Activated effector memory CD4-positive, alpha-beta T cell treated with anti-CD3 and anti-CD28 coated beads, Interleukin-2, amount 50 U/mL, for 16 hours (primary cell): ENCODE measurements around the gene SRGAP3.
"Not testable (repeated sequence)": the region's sequence is repeated elsewhere in the genome, so short reads cannot be mapped to it uniquely, and the experiment has no call there.

Experiments
- DNase-seq: peaks from one replicate; pipeline ENCODE4 v3.0.0-alpha.2; 2020

The SRGAP3 gene

DNA sequence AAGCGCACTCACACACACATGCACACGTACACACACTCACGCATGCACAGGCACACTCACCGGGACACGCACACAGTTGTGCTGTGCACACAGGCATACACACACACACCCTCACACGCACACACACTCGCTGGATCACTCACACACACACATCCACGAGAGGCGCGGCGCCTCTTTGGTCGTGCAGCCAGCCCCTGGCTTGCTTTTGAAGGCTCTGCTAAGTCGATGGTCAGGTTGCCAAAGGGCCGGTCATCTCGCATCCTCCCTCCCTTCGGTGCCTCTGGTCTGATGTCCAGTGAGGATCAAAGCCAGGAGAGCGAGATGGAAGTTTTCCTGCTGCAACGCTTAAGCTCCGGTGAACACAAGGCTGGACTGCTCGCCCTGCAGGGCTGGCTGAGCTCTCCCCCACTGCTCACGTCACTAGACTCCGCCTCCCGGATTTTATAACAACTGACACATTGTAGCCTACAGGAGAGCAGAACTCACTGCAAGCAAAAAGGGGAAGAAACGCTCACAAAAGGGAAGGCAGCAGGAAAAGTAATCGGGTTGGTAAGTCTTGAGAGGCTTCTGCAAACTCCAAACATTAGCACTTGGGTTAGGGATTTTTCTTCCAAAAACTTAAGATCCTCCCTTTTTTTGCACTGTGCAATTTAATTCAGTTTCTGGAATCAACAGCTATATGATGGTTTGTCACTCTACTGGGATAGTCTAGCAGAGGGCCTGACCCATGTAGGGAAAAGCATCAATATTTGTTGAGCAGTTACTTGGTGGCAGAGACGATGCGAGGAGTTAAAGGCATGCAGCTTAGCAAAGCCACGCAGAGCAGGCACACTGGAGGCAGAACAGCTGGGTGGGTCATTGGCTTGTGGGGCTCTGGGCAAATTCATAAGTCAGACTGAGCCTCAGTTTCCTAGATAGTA is at the start of gene SRGAP3:
TSS of gene SRGAP3 (minus strand) at position 374 of the 920 bp plus-strand sequence. CDS start 695 bp downstream, outside the sequence.
- peak; percentile 86 for DNase-seq

DNA sequence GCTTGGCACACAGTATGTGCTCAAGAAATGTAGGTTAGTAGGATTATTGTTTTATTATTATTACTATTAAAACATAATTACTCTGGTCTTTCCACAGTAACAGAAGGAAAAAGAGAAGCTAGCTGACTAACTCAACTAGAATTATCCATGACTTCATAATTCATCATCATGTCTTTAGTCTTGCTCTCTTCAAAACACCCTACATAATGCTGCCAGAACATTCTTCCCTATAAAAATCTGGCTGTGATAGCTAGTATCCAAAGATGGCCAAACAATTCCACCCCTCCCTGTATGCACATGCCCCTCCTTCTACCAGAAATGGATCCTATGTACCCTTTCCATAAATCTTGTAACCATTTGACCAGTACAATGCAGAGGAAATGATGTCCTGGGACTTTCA is 48.8 kb upstream of the SRGAP3 start:
- DNase-seq: no peak

DNA sequence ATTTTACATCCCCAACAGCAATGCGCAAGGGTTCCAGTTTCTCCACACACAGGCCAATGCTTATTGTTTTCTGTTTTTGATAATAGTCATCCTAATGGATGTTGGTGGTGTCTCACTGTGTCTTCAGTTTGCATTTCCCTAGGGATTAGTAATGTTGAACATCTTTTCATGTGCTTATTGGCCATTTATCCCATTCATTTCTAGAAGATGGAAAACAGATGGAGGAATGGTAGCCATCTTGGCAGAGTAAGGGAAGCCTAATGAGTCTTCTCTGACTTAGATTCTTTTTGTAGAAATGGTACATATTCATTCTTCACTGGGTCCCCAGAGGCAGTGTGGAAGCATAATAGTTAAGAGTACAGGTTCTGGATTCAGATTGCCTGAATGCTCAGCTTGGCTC is 46.8 kb upstream of the SRGAP3 start:
- DNase-seq: no peak

DNA sequence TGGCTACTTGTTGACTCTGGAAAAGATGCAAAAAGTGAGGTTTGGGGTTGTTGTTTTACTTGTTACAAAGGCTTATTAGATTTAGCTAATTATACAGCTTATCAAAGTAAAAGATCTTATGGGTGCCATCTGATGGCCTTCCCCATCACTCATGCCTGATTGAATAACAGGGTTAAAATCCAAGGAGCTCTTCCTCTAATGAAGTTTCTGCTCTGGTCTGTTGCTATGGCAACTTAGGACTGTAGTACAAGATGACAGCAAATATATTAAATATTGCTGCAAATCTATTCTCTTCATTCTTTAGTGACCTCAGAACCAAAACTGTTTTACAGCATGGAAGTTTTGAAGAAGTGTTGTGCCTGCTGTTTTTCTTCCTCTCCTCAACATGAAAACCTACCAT is 45.6 kb upstream of the SRGAP3 start:
- no peak for DNase-seq

DNA sequence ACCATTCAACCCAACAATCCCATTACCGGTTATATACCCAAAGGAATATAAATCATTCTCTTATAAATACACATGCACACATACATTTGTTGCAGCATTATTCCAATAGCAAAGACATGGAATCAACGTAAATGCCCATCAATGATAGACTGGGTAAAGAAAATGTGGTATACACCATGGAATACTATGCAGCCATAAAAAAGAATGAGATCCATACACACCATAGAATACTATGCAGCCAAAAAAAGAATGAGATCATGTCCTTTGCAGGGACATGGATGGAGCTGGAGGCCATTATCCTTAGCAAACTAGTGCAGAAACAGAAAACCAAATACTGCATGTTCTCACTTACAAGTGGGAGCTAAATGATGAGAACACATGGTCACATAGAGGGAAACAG is 44.5 kb upstream of the SRGAP3 start:
- not testable (repeated sequence) for DNase-seq

DNA sequence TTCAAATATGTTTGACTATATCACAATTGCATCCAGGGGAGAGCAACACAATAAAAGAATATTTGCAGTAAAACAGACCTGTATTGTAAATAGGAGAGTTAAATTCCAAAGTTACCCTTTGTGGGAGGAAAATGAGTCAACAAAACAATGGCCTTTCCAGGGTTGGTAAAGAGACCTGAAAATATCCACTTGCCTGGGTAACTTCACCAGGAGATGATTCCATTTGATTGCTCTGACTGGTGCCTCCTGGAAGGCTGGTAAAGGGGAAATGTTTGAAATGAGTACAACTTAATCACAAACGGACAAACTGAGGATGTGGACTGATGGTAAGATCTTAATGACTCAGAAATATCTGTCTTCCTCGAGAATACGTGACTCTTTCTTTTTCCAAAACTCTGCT is 43.6 kb upstream of the SRGAP3 start:
- no peak for DNase-seq

DNA sequence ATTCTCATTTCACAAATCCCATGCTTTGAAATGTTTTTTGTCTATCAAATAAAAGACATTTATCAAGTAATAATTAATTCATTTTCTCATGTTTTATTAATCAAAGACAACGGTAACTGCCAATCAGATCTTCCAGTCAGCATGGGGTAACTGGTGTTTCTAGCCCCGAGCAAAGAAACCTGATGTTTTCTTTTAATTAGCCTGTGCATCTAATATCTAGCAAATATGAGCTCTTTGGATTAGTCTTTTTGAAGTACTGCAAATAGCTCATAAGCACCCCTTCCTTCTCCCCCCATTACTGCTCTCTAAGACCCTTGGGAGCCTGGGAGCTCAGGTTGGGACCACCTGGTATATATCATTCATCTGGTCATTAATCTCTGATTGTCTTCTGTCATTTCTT is 43.1 kb upstream of the SRGAP3 start:
- DNase-seq: no peak

DNA sequence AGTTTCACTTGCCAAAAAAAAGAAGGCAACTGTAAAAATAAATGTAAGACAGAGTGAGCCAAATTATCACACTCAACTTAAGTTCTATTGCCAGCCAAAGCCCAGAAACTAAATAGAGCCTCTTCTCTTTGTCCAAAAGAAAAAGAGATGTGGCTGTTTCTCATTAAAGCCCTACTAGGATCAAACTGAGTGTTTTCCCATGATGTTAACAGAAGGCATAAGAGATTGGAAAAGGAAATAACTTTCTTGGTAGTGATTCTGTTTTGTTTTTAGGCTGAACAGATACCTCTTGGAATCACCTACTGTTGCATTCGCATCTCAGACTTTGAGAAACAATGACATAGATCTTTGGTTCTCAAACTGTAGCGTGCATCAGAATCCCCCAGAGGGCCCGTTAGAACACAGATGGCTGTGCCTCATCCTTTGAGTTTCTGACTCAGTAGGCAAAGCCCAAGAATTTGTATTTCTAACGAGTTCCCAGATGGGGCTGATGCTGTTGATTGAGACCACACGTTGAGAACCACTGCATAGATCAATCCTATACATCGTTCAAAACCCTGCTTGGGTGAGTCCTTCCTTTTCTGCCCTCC is 42.5 kb upstream of the SRGAP3 start:
- no peak for DNase-seq

DNA sequence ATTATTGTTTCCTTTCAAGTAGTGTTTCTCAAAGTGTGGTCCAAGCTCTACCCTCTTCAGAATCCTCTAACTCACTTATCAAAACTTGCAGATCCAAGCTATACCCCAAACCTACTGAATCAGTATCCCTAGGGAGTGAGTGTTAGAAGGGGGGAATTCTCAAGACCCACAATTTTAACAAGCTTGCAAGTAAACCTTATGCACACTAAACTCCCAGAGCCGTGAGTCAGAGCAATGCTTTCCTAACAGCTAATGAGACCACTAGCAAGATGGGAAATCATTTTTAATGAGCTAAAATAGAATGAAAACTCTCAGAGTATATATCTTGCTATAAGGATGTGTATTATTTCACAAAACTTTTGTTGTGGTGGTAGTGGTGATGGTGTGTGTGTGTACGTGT is 41.1 kb upstream of the SRGAP3 start:
- no peak for DNase-seq

DNA sequence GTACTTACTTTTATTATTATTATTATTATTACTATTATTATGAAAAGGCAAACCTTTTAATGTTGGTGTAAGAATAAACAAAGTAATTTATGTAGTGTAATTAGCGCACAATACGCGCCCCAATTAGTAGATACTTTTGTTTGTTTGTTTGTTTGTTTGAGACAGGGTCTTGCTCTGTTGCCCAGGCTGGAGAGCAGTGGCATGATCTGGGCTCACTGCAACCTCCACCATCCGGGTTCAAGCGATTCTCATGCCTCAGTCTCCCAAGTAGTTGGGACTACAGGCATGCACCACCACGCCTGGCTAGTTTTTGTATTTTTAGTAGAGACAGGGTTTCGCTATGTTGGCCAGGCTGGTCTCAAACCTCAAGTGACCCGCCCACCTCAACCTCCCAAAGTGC is 32.1 kb upstream of the SRGAP3 start:
- DNase-seq: not testable (repeated sequence)

DNA sequence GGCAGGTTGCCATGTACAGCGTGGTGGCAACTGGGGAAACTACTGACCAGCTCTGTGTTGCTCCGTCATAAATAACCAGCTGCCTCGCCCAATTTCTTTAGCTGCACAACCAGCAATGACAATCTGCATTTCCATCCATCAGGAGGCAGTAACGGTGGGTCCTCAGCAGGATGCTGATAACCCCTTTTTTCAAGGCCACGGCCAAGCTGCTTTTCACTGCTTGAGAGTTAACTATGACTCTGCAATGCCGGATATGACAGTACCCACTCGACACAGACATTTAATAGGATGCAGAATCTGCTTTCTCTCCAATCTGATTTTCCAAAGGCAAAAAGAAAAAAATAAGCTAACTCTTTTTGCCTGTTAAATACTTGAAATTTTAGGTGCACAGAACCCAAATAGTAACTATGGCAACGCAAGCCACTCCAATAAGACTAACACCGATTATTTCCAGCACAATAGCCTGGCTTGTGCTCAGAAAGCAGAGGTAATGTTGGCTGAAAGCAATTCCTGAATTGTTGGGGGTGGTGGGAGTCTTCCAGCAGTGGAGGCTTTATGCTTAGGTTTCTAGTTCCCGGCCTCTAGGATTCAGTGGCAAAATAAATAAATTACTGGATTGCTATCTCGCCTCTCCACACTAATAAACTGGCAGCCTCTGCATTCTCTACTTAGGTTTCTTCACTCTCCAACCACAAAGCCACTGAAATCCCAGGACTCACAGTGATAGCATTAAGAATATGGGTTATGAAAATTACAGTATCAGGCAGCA is 31.2 kb upstream of the SRGAP3 start:
- no peak for DNase-seq

DNA sequence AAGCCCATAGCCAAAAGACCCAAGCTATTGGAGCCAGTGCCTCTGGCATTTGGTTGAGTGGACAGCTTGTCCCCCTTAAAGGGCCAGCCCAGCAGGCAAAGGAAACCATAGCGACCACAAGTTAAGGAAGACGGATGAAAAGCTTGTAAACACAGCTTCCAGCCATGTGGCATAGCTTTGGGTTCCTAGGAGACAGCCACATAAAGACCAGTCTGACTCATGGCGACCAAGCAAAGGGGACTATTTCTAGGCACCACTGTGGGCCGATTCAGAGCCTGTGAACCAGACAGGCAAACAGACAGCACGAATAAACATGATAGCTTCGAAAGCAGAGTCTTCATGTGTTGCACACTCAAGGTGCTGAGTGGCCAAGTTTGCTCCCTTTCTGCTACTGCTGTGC is 30.5 kb upstream of the SRGAP3 start:
- no peak for DNase-seq

DNA sequence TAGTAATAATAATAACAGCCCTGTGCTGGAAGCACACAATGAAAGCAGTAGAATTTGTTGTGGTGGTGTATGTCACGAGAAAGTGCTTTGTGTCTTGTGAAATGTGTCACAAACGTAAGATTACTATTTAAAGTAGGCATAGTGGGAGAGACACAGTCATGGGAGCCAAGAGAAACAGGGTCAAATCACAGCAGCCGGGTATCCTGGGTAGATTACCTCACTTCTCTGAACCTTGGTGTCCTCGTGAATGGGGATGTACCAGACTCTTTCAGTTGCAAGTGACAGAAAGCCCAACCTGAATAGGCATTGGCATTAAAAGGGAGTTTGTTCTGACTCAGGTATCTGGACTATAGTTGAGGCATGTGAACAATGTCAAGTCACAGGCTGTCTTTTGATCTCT is 29.1 kb upstream of the SRGAP3 start:
- no peak for DNase-seq

DNA sequence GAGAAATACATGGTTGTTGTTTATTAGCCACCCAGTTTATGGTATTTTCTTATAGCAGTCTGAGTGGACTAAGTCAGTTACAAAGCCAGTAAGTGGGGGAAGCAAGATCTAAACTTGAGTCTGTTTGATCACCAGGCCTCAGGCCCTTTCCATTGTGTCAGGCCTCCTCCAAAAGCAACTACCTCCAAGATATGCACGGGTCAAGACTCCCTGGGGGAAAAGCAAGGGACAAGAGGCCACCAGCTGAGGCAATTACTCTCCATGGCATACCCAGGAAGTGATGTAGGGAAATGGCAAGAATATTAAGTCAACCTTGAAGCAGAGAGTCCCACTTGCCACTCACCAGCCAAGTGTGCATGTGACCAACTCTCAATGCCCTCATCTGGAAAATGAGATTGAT is 28.6 kb upstream of the SRGAP3 start:
- DNase-seq: no peak

DNA sequence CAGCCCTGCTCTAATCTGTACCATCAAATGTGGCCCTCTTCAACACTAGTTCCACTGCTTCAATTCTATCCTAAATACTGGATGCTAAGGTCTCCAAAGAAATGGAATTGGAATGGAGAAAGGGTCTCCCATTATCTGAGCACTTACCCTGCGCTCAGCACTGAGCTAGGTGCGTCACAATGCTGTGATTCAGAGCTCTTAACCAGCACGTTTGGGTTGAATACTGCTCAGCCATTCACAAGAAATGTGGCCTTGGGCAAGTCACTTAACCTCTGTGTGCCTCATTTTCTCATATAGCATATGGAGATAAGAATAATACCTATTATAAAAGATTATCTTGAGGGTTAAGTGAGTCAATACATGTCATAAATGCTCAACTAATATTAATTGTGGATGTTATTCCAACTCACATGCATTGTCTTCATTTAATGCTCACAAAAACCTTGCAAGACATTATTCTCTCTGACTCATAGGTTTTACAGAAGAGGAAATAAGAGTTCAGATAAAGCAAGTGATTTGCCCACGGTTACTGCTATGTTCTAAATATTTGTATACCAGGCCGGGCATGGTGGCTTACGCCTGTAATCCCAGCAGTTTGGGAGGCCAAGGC is 27.4 kb upstream of the SRGAP3 start:
- no peak for DNase-seq

DNA sequence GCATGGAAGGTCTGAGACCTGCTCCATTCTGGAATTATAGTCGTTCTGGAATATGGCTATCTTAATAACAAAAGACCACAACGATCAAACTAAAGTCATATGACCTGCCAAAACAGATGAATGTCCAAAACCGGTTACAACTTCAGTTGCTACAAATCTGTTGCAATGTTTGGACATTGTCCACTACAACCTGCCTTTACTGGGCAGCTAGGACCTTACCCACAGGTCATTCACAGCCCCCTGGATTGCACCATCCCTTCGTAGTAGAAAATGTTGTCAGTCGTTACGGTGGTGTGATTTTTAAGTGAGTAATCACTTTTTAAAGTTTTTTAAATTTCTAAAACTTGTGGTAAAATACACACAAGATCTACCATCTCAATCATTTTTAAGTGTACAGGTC is 22.5 kb upstream of the SRGAP3 start:
- DNase-seq: no peak

DNA sequence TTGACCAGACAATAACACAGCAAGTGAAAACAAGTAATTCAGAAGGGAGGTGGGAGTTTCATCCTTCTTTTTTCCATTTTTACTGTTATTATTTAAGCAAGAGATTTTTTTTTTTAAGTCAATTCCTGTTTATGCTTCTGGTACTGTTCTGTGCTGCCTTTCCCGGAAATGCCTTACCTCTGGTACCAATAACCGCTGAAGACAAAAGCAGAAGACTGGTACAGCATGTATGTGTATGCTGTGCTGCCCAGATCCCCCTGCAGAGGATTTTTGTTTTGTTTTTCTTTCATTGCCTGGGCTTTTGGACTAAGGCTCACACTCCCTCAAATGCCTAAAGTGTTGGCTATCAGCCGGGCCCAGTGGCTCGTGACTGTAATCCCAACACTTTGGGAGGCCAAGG is 21.3 kb upstream of the SRGAP3 start:
- DNase-seq: no peak

DNA sequence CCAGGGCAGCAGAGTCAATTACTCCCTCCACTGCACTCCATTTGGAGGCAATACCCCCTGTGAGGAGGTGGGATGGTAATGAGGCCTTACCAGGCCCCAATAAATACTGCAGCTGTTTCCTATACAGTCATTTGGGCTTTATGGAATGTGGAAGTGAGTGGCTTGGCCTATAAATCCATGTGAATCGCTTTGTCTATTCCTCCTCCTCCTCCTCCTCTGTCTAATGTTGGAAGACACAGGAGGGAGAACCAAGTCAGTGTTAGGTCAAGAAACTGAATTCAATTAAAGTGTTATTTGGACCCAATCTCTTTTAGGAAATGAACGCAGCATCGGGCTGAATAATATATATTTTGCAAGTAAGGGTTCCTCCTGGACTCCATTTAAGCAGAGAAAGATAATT is 17.3 kb upstream of the SRGAP3 start:
- no peak for DNase-seq

DNA sequence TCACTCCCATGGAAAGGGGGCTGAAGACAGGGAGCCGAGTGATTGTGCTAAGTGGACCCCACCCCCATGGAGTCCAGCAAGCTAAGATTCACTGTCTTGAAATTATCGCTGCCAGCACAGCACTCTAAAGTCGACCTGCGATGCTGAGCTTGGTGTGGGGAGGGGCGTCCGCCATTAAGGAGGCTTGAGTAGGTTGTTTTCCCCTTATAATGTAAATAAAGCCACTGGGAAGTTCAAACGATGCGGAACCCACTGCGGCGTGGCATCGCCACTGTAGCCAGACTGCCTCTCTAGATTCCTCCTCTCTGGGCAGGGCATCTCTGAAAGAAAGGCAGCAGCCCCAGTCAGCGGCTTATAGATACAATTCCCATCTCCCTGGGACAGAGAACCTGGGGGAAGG is 10.9 kb upstream of the SRGAP3 start:
- DNase-seq: no peak

DNA sequence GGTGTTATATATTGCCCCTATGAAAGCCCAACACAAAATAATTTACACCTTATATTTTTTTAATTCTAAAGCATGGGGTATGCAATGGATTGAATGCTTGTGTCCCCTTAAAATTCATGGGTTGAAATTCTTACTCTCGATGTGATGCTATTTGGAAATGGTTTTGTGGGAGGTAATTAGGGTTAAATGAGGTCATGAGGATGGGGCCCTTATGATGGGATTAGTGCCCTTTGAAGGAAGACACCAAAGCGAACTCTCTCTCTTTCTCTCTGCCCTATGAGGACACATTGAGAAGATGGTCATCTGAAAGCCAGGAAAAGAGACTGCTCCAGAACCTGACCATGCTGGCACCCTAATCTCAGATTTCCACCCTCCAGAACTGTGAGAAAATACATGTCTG is 7.6 kb upstream of the SRGAP3 start:
- DNase-seq: no peak

DNA sequence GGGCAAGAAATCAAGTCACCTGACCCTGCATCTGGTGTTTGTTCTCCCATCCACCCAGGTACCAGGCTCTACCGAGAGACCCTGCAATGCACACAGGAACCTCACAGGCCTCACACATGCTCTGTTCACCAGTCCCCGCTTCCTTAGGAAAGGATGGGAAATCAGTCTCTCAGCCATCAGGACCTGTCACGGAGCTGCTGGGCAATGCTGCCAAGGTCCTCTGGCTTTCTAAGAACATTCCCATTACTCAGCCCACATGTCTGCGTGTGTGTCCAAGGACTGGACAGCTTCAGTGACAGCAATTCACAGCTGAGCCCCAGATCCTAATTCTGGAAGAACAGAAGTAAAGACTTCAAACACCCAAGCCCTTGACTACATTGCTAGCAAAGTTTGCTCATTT is 6.5 kb upstream of the SRGAP3 start:
- DNase-seq: no peak

DNA sequence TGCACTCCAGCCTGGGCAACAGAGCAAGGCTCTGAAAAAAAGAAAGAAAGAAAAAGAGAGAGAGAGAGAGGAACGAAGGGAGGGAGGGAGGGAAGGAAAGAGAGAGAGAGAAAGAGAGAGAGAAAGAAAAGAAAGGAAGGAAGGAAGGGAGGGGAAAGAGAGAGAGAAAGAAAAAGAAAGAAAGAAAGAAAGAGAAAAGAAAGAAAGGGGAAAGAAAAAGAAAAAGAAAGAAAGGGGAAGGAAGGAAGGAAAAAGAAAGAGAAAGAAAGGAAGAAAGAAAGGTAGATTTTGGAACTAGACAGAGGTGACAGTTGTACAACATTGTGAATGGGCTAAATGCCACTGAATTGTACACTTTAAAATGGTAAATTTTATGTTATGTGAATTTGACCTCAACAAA is 5.3 kb upstream of the SRGAP3 start:
- DNase-seq: no peak

DNA sequence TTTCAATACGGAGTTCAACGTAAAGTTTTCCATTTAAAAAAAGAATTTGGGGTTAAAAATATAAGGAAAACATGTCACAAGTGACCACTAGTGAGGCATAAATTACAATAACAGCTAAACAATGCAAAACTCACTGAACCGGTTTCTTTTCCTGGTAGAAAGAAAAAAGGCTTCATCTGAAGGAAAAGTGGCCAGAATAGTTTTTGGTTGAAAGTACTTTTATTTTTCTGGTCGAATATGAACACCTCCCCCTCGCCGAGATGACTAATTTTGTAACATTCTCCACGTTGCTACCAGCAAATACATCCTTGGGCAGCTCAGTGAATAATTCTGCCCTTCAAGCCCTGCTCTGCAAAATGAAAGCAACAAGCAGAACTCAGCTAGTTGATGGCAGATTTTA is 3.9 kb upstream of the SRGAP3 start:
- DNase-seq: no peak
